Fibroblast of mammary gland (primary cell): Measurements from ENCODE around the gene FLNC.

ENCODE experiments used
- DNase-seq: peaks from one replicate; pipeline ENCODE4 v3.0.0-alpha.2; 2010; ENCODE audit warnings: low read depth
- H3K4me3 ChIP-seq: 2 replicates; pipeline ENCODE4 v1.5.1; 2011; ENCODE audit warnings: low read depth, mild to moderate bottlenecking, low read length, moderate library complexity; ENCODE audit not compliant: control insufficient read depth
- CTCF ChIP-seq: conservative IDR thresholded peaks from 2 replicates; pipeline ENCODE4 v1.5.1; 2011; ENCODE audit warnings: low read depth, low read length, inconsistent platforms; ENCODE audit not compliant: control insufficient read depth, insufficient read depth

The FLNC gene

GRCh38 chr7:128891942-128892269 is 61.7 kb downstream of the FLNC start:
- TF ChIP-seq CTCF = no peak
- no peak overlapping the region for H3K4me3 ChIP-seq
- DNase-seq = no peak

- H3K4me3 ChIP-seq = no peak overlapping the region
- no peak for TF ChIP-seq CTCF
- no peak for DNase-seq
Observed at GRCh38 chr7:128892521-128893250, 62.5 kb downstream of the FLNC start.

- DNase-seq = no peak
- H3K4me3 ChIP-seq = no peak overlapping the region
- no peak for TF ChIP-seq CTCF
Observed at GRCh38 chr7:128893251-128894100, 63.3 kb downstream of the FLNC start.

- no peak for TF ChIP-seq CTCF
- no peak overlapping the region for H3K4me3 ChIP-seq
- no peak for DNase-seq
Observed at GRCh38 chr7:128894101-128894440, 63.9 kb downstream of the FLNC start.

GRCh38 chr7:128895320-128895719 is 65.1 kb downstream of the FLNC start:
- no peak for TF ChIP-seq CTCF
- H3K4me3 ChIP-seq = no peak overlapping the region
- no peak for DNase-seq

GRCh38 chr7:128899392-128899791 is 69.2 kb downstream of the FLNC start:
- no peak overlapping the region for H3K4me3 ChIP-seq
- DNase-seq = no peak
- no peak for TF ChIP-seq CTCF
